GM18909 (cell line): ENCODE results near the gene FOCAD.
A peak's percentile ranks its signal among the peaks of the same experiment; 100 is the strongest.
"Not testable (repeated sequence)": the region's sequence is repeated elsewhere in the genome, so short reads cannot be mapped to it uniquely, and the experiment has no call there.

Experiments
- ATAC-seq: cut with Tn5 transposase; IDR thresholded peaks from one replicate; pipeline ENCODE4 v1.9.1; 2021; ENCODE audit warnings: mild to moderate bottlenecking; ENCODE audit not compliant: unreplicated experiment, poor library complexity

Gene FOCAD, protein sequence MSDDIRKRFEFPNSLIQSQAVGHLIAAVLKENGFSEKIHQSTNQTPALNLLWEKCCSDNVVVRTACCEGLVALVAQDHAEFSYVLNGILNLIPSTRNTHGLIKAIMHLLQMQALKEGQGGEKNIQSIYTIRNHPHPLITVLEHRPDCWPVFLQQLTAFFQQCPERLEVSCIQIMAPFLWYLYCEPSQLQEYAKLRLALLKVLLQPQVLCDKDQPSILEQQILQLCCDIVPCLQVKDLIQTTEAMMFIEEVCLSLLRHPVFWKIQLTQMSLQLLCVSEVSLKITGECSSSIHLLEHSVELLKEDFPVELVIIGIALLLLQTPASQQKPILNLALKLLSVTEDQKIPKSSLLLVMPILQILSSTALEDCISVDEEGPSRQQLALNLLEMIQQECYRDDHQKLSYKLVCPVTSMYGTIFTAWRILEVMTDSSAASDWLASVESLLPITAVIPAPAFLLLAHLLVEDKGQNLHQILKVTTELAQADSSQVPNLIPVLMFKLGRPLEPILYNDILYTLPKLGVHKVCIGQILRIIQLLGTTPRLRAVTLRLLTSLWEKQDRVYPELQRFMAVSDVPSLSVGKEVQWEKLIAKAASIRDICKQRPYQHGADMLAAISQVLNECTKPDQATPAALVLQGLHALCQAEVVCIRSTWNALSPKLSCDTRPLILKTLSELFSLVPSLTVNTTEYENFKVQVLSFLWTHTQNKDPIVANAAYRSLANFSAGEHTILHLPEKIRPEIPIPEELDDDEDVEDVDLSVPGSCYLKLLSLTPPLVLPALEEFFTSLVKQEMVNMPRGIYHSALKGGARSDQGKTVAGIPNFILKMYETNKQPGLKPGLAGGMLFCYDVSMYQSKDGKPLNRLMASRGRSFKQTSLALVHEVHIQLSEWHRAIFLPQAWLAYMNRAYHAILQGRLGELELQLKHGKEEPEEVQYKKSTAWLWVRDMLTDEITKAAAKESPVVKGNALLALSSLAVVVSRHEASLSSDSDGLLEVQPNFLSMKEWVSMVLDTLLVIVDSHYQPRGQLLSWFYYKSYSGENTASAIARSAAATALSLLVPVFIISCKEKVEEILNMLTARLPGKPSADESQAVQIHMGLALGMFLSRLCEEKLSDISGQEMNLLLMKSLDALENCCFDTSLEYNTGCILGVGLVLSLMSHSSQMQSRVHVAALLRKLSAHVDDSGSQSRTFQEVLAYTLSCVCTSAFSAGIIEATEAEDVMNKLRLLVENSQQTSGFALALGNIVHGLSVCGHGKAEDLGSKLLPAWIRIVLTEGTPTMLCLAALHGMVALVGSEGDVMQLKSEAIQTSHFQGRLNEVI (N-terminal part only)

GRCh38 chr9:20684035-20684874 is at the start of gene FOCAD:
Gene FOCAD (plus strand): TSS chr9:20684259. CDS start chr9:20715354, 31,095 bp downstream.
- ATAC-seq = peak; percentile 98

GRCh38 chr9:20634895-20635294 is 49.2 kb upstream of the FOCAD start:
- ATAC-seq = no peak

GRCh38 chr9:20636888-20637440 is 47.1 kb upstream of the FOCAD start:
- no peak for ATAC-seq

GRCh38 chr9:20640331-20641187 is 43.5 kb upstream of the FOCAD start:
- ATAC-seq = peak; percentile 90

DNA sequence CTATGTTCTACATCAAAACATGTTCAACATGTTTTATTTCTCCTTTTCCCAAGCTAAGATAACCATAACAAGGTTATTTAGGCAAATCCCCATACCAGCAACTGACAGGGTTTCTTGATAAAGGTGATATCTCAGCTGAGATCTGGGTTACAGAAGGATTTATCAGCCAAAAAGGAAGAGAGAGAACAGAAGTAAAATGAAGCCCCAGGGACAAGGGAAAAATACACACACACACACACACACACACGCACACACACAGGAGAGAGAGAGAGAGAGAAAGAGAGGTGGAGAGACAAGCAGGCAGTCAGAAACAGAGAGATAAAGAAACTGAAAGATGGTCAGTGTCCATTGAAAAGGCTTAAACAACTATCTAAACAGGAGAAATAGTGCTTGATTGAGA is 42.0 kb upstream of the FOCAD start:
- ATAC-seq = no peak

DNA sequence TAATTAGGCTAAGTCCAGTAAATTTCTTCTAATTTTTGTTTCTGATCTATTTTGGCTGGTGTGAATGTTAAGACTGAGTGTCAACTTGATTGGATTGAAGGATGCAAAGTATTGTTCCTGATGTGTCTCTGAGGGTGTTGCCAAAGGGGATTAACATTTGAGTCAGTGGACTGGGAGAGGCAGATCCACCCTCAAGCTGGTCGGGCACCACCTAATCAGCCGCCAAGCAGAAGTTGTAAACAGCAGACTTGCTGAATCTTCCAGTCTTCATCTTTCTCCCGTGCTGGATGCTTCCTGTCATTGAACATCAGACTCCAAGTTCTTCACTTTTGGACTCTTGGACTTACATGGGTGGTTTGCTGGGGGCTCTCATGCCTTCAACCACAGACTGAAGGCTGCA is 40.4 kb upstream of the FOCAD start:
- no peak for ATAC-seq

DNA sequence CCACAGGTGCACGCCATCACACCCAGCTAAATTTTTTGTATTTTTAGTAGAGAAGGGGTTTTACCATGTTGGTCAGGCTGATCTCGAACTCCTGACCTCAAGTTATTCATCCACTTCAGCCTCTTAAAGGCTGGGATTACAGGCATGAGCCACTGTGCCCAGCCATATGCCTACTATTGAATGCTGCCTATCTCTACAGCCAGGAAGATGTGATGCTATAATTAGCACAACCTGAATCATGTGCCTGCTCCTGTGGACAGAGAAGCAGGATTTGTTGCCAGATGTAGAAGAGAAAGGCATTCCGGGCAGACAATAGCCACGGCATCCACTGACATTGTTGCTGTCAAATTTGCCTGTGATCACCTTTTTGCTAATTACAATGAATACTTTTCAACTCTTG is 37.4 kb upstream of the FOCAD start:
- no peak for ATAC-seq

DNA sequence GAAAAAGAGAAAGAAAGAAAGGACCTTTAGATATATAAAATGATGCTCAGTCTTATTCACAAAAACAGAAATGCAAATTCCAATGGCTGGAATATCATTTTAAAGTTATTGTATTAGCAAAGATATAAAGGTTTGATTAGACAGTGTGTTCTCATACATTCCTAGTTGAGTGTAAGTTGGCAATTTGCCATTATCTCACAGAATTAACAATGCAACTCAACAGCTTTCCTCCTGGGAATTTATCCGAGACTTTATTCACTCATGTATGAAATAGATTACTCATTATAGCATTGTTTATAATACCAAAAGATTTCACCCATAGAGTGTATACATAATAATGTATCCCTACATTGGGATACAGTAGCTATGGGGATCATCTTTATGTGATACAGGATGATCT is 34.7 kb upstream of the FOCAD start:
- ATAC-seq = no peak

DNA sequence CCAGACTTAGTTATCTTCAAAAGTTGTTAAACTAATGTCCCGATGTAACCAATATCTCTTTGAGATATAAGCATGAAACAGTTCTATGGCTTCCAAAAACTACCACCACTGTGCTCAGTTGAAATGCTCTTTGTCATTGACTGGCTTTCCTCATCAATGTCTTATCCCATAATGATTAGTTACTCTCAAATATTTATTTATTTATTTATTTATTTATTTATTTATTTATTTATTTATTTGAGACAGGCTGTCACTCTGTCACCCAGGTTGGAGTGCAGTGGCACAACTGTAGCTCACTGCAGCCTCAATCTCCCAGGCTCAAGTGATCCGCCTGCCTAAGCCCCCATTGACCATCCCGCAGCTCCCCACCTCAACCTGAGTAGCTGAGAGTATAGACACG is 33.7 kb upstream of the FOCAD start:
- ATAC-seq = no peak

DNA sequence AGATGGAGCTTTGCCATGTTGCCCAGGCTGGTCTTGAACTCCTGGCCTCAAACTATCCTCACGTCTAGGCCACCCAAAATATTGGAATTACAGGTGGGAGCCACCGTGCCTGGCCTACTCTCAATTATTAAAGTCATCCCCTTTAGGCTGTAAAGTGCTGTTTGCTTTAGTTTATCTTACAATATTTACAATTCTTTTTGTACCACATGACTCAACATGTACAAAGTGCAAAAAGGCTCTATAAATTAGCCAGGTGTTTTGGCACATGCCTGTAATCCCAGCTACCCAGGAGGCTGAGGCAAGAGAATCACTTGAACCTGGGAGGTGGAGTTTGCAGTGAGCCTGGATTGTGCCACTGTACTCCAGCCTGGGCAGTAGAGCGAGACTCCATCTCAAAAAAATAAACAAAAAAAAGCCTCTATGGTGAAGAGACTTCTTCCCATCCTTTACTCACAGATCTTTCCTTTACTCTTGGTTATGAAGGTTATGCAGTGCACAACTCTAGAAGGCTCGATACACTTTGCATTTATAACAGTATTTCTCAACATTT is 33.2 kb upstream of the FOCAD start:
- ATAC-seq = no peak

DNA sequence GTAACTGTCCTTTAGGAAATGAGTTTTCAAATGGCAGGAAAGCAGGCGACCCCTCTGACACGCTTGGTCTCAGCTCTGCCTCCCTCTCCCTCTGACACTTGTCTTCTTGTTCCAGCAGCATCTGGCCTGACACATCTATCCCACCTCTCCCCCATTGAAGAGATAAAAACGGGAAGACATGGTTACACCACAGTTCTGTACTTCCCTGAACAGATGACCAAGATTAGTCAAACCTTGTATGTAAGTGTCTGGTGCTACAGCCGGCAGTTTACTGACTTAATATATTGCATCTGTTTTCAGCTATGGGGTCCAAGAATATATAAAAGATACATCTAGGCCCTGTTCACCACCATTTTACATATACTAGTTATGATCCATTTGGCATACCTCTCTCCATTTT is 32.1 kb upstream of the FOCAD start:
- ATAC-seq = no peak

- ATAC-seq = not testable (repeated sequence)
Observed at GRCh38 chr9:20658246-20658667, 25.8 kb upstream of the FOCAD start.

- no peak for ATAC-seq
Observed at GRCh38 chr9:20658677-20659473, 25.2 kb upstream of the FOCAD start.

GRCh38 chr9:20659474-20659967 is 24.5 kb upstream of the FOCAD start:
- no peak for ATAC-seq

DNA sequence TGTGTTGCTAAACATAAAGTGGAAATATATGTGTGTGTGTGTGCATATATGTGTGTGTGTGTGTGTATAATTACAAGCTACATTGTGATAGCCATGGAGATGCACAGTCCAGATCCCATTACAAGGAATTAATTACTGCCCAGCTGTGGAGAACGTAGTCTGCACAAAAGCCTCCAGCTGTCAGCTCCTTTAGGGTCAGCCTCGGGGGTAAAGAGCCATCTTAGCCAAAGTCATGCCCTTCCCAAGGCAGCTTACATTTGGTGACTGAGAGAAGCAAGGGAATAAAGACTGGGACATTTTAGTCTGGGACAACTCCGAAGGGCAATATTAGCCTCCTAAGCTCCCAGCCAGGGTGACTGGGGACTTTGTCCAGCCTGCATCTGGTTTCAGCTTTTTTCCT is 21.9 kb upstream of the FOCAD start:
- ATAC-seq = no peak

DNA sequence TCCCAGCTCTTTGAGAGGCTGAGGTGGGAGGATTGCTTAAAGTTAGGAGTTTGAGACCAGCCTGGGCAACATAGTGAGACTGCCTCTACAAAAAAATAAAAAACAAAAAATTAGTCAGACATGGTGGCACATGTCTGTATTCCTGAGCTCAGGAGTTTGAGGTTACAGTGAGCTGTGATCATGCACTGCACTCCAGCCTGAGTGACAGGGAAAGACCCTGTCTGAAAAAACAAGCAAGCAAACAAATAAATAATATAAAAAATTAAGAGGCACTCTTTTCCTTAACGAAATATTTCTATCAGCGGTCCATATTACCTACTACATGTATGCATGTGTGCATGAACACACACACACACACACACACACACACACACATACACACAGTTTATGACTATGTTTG is 20.9 kb upstream of the FOCAD start:
- ATAC-seq = no peak

GRCh38 chr9:20664501-20664900 is 19.6 kb upstream of the FOCAD start:
- no peak for ATAC-seq
